Liver (tissue), 9 donors: Measurements from ENCODE around the gene RTN4RL1. TPM values are rescaled to one million over a fixed set of nuclear protein-coding genes. Genes with fewer than 3 reads are reported as not detected.

Source experiments
- DNase-seq: peaks from one replicate; pipeline ENCODE4 v3.0.0-alpha.2; 2017; ENCODE audit warnings: low spot score
- H3K27ac ChIP-seq, 2 donors: one replicate each; pipeline ENCODE4 v1.7.0; 2013; ENCODE audit warnings: inconsistent platforms in 2 of 2, low read length in 2 of 2, control low read depth in 1 of 2, low read depth in 1 of 2, mild to moderate bottlenecking in 1 of 2
- H3K27me3 ChIP-seq, 4 donors: one replicate each; pipeline versions ENCODE4 v1.6.1 to v1.7.0; 2013; ENCODE audit warnings: low read length in 3 of 4, inconsistent platforms in 1 of 4, mild to moderate bottlenecking in 1 of 4, moderate library complexity in 1 of 4; ENCODE audit not compliant: control insufficient read depth in 4 of 4, insufficient read depth in 4 of 4
- H3K36me3 ChIP-seq, 4 donors: one replicate each; pipeline versions ENCODE4 v1.6.1 to v1.7.0; 2013; ENCODE audit warnings: low read length in 3 of 4, mild to moderate bottlenecking in 3 of 4, low read depth in 1 of 4, moderate library complexity in 1 of 4; ENCODE audit not compliant: control insufficient read depth in 4 of 4, insufficient read depth in 3 of 4
- H3K4me1 ChIP-seq, 4 donors: one replicate each; pipeline versions ENCODE4 v1.6.1 to v1.7.0; 2013; ENCODE audit warnings: low read length in 3 of 4, mild to moderate bottlenecking in 3 of 4, moderate library complexity in 1 of 4; ENCODE audit not compliant: control insufficient read depth in 4 of 4, insufficient read depth in 4 of 4
- H3K4me3 ChIP-seq, 3 donors: one replicate each; pipeline versions ENCODE4 v1.6.1 to v1.7.0; 2013; ENCODE audit warnings: low read length in 3 of 3, control low read depth in 1 of 3, low read depth in 1 of 3, mild to moderate bottlenecking in 1 of 3
- H3K9ac ChIP-seq, 2 donors: one replicate each; pipeline ENCODE4 v1.7.0; 2013; ENCODE audit warnings: low read length in 2 of 2, mild to moderate bottlenecking in 2 of 2, moderate library complexity in 2 of 2, control low read depth in 1 of 2, low read depth in 1 of 2
- H3K9me3 ChIP-seq, 4 donors: one replicate each; pipeline versions ENCODE4 v1.6.1 to v1.7.0; 2013; ENCODE audit warnings: low read length in 3 of 4; ENCODE audit not compliant: control insufficient read depth in 4 of 4
- ATF3 ChIP-seq: IDR thresholded peaks from 2 replicates; pipeline ENCODE4 v1.6.1; 2016; ENCODE audit warnings: antibody characterized with exemption
- CTCF ChIP-seq: fragments of 150-350 bp; IDR thresholded peaks from 2 replicates; pipeline ENCODE4 v1.5.1; 2017; ENCODE audit warnings: improper control_type of control experiment, low read depth, low read length; ENCODE audit not compliant: missing input control
- EGR1 ChIP-seq, 2 donors: IDR thresholded peaks; 2 replicates each; pipeline ENCODE4 v1.6.1; 2016 to 2018; ENCODE audit warnings: antibody characterized with exemption in 2 of 2, low read depth in 2 of 2
- FOXA1 ChIP-seq: IDR thresholded peaks from 2 replicates; pipeline ENCODE4 v1.6.1; 2016; ENCODE audit warnings: antibody characterized with exemption
- FOXA2 ChIP-seq: IDR thresholded peaks from 2 replicates; pipeline ENCODE4 v1.6.1; 2016; ENCODE audit warnings: antibody characterized with exemption
- GABPA ChIP-seq, 2 donors: IDR thresholded peaks in 1 of 2; conservative IDR thresholded peaks in 1 of 2; 2 replicates each; pipeline ENCODE4 v1.6.1; 2016; ENCODE audit warnings: antibody characterized with exemption in 2 of 2, mild to moderate bottlenecking in 1 of 2, moderate library complexity in 1 of 2
- HNF4A ChIP-seq, 2 donors: conservative IDR thresholded peaks; 2 replicates each; pipeline ENCODE4 v1.6.1; 2016; ENCODE audit warnings: antibody characterized with exemption in 2 of 2, mild to moderate bottlenecking in 2 of 2
- HNF4G ChIP-seq: IDR thresholded peaks from 2 replicates; pipeline ENCODE4 v1.6.1; 2016; ENCODE audit warnings: antibody characterized with exemption
- JUND ChIP-seq, 2 donors: IDR thresholded peaks; 2 replicates each; pipeline ENCODE4 v1.6.1; 2016; ENCODE audit warnings: antibody characterized with exemption in 2 of 2
- MAX ChIP-seq: IDR thresholded peaks from 2 replicates; pipeline ENCODE4 v1.6.1; 2016; ENCODE audit warnings: antibody characterized with exemption
- NR2F2 ChIP-seq: IDR thresholded peaks from 2 replicates; pipeline ENCODE4 v1.6.1; 2016; ENCODE audit warnings: antibody characterized with exemption
- RAD21 ChIP-seq, 2 donors: IDR thresholded peaks; 2 replicates each; pipeline ENCODE4 v1.6.1; 2016; ENCODE audit warnings: antibody characterized with exemption in 2 of 2, mild to moderate bottlenecking in 2 of 2
- REST ChIP-seq: IDR thresholded peaks from 2 replicates; pipeline ENCODE4 v1.6.1; 2016; ENCODE audit warnings: antibody characterized with exemption, mild to moderate bottlenecking
- RXRA ChIP-seq, 2 donors: IDR thresholded peaks; 2 replicates each; pipeline ENCODE4 v1.6.1; 2017 to 2018; ENCODE audit warnings: antibody characterized with exemption in 2 of 2, mild to moderate bottlenecking in 1 of 2
- SP1 ChIP-seq: IDR thresholded peaks from 2 replicates; pipeline ENCODE4 v1.6.1; 2018; ENCODE audit warnings: antibody characterized with exemption, mild to moderate bottlenecking
- TAF1 ChIP-seq: conservative IDR thresholded peaks from 2 replicates; pipeline ENCODE4 v1.6.1; 2016; ENCODE audit warnings: antibody characterized with exemption, mild to moderate bottlenecking
- YY1 ChIP-seq: IDR thresholded peaks from 2 replicates; pipeline ENCODE4 v1.6.1; 2016; ENCODE audit warnings: antibody characterized with exemption, mild to moderate bottlenecking
- ZBTB33 ChIP-seq: IDR thresholded peaks from 2 replicates; pipeline ENCODE4 v1.6.1; 2016; ENCODE audit warnings: antibody characterized with exemption
- WGBS: extraction: QIAGEN DNeasy Blood & Tissue Kit; methylation state at CpG from one replicate; pipeline ENCODE4 v1.1.7; 2013; 5-methylcytosine and 5-hydroxymethylcytosine counted together
- polyA plus RNA-seq, 2 donors: library from polyadenylated mRNA; stranded (reverse) in 1 of 2; unstranded in 1 of 2; fragments of 200-250 nt in 1 of 2; fragments of >200 nt in 1 of 2; fragmentation: Nextera tagmentation in 1 of 2; extraction: Ambion mirVana in 1 of 2; gene quantifications; one replicate each; pipeline versions ENCODE4 v1.2.1 to v1.2.3, GENCODE V29; 2013 to 2015
- total RNA-seq, 2 donors: library from RNA; depleted of rRNA; stranded (reverse); fragments of >200 nt; gene quantifications; one replicate each; pipeline ENCODE4 v1.2.3, GENCODE V29; 2014
- donor health status: healthy.
- donor health status: healthy.
- donor health status: healthy.
- donor health status: healthy.
- donor health status: healthy.

RTN4RL1 gene
- total and polyA plus RNA-seq, 4 donors, result 0.04 to 5.4 (median 1.2) TPM

GRCh38 chr17:2055292-2056205 is 30.4 kb upstream of the RTN4RL1 start:
- peak overlapping the region; percentile 73 to 82 for H3K27ac ChIP-seq
- whole genome bisulfite sequencing, result 8% methylated on average over 113 of the region's 113 CpGs
- H3K9ac ChIP-seq, result no peak overlapping the region
- peaks cover 0 to 3% (median 0%) of the 10 kb centered on the region in 4 donors for H3K36me3 ChIP-seq
- no peak for DNase-seq
- peaks cover 10 to 41% (median 29%) of the 10 kb centered on the region in 4 donors for H3K4me1 ChIP-seq
- TF ChIP-seq NR2F2 (no peak), HNF4G (no peak), GABPA (IDR thresholded peaks at IDR 0.05 in 1 of 2, conservative IDR thresholded peaks at IDR 0.05 in 1 of 2) (no peak), EGR1 (IDR thresholded peaks at IDR 0.05; ENCODE audit: low read depth in 2 of 2) (no peak), CTCF (no peak), FOXA1 (no peak), HNF4A (conservative IDR thresholded peaks at IDR 0.05) (no peak), ZBTB33 (no peak), ATF3 (no peak), MAX (no peak), SP1 (no peak), TAF1 (no peak), FOXA2 (no peak), JUND (IDR thresholded peaks at IDR 0.05) (no peak), RXRA (IDR thresholded peaks at IDR 0.05) (no peak), REST (no peak), RAD21 (IDR thresholded peaks at IDR 0.05) (no peak), YY1 (no peak)
- peak overlapping the region in 2 of 3 donors; percentile 37 to 64 for H3K4me3 ChIP-seq
- peaks cover 0 to 2% (median 0%) of the 10 kb centered on the region in 4 donors for H3K27me3 ChIP-seq
- no peaks in the 10 kb centered on the region for H3K9me3 ChIP-seq
